Inflammatory macrophage treated with lipopolysaccharide for 1 hour (primary cell): Measurements from ENCODE around the gene CCDC7.
"Not testable (repeated sequence)": the region's sequence is repeated elsewhere in the genome, so short reads cannot be mapped to it uniquely, and the experiment has no call there.

Source experiments
- DNase-seq, 2 donors: peaks; one replicate each; pipeline ENCODE4 v3.0.0-alpha.2; 2020 to 2022

The CCDC7 gene

GRCh38 chr10:32890444-32890843 is 444.5 kb downstream of the CCDC7 start:
- no peak for DNase-seq

GRCh38 chr10:32891261-32891660 is 445.3 kb downstream of the CCDC7 start:
- no peak for DNase-seq

- no peak for DNase-seq
Measured at GRCh38 chr10:32893434-32893833, 447.5 kb downstream of the CCDC7 start.

- no peak for DNase-seq
Measured at GRCh38 chr10:32893916-32894664, 448.1 kb downstream of the CCDC7 start.

GRCh38 chr10:32895200-32895968 is 449.4 kb downstream of the CCDC7 start:
- not testable (repeated sequence) for DNase-seq

- DNase-seq, result no peak
Measured at GRCh38 chr10:32901815-32902214, 455.9 kb downstream of the CCDC7 start.

- no peak for DNase-seq
Measured at GRCh38 chr10:32905466-32905865, 459.5 kb downstream of the CCDC7 start.

GRCh38 chr10:32906595-32906994 is 460.7 kb downstream of the CCDC7 start:
- no peak for DNase-seq

- DNase-seq, result no peak
Measured at GRCh38 chr10:32909456-32909855, 463.5 kb downstream of the CCDC7 start.

GRCh38 chr10:32909970-32910369 is 464.0 kb downstream of the CCDC7 start:
- DNase-seq, result not testable (repeated sequence)

GRCh38 chr10:32911285-32912016 is 465.5 kb downstream of the CCDC7 start:
- no peak for DNase-seq

- DNase-seq, result not testable (repeated sequence)
Measured at GRCh38 chr10:32917817-32918216, 471.9 kb downstream of the CCDC7 start.

GRCh38 chr10:32922170-32922569 is 476.2 kb downstream of the CCDC7 start:
- no peak for DNase-seq

- DNase-seq, result no peak
Measured at GRCh38 chr10:32923134-32923533, 477.2 kb downstream of the CCDC7 start.

GRCh38 chr10:32923849-32924248 is 477.9 kb downstream of the CCDC7 start:
- DNase-seq, result no peak
